Neural progenitor cell (in vitro differentiated cells): ENCODE data around the gene ZNF488. TPM values are rescaled to one million over a fixed set of nuclear protein-coding genes. Genes with fewer than 3 reads are reported as not detected.

ENCODE experiments used
- DNase-seq: peaks from one replicate; pipeline ENCODE4 v3.0.0-alpha.2; 2016; ENCODE audit warnings: low spot score
- H2AFZ ChIP-seq: fragments of 200-600 bp; sonication (generic); replicated peaks from 2 replicates; pipeline ENCODE4 v1.6.1; 2016; ENCODE audit warnings: antibody characterized with exemption
- H3F3A ChIP-seq: fragments of 200-600 bp; sonication (generic); 2 replicates; pipeline ENCODE4 v1.6.1; 2016; ENCODE audit warnings: antibody characterized with exemption, low read depth
- H3K27ac ChIP-seq: fragments of 200-600 bp; sonication (generic); 2 replicates; pipeline ENCODE4 v1.5.1; 2016; ENCODE audit warnings: mild to moderate bottlenecking
- H3K27me3 ChIP-seq: fragments of 200-600 bp; sonication (generic); 2 replicates; pipeline ENCODE4 v1.6.1; 2016; ENCODE audit warnings: mild to moderate bottlenecking, moderate library complexity
- H3K36me3 ChIP-seq: fragments of 200-600 bp; sonication (generic); 2 replicates; pipeline ENCODE4 v1.5.1; 2016
- H3K4me1 ChIP-seq: fragments of 200-600 bp; sonication (generic); 2 replicates; pipeline ENCODE4 v1.6.1; 2016; ENCODE audit warnings: mixed run types
- H3K4me2 ChIP-seq: fragments of 200-600 bp; sonication (generic); 2 replicates; pipeline ENCODE4 v1.6.1; 2016
- H3K4me3 ChIP-seq: fragments of 200-600 bp; sonication (generic); 2 replicates; pipeline ENCODE4 v1.5.1; 2016
- H3K79me2 ChIP-seq: fragments of 200-600 bp; sonication (generic); 2 replicates; pipeline ENCODE4 v1.6.1; 2016; ENCODE audit warnings: low read depth
- H3K9ac ChIP-seq: fragments of 200-600 bp; sonication (generic); 2 replicates; pipeline ENCODE4 v1.6.1; 2016
- H3K9me3 ChIP-seq: fragments of 200-600 bp; sonication (generic); 2 replicates; pipeline ENCODE4 v1.5.1; 2016; ENCODE audit warnings: low read depth
- H4K20me1 ChIP-seq: fragments of 200-600 bp; sonication (generic); 2 replicates; pipeline ENCODE4 v1.6.1; 2016; ENCODE audit warnings: low read depth
- H3K27ac Mint-ChIP-seq: 3 replicates; pipeline ENCODE4 v1.8.0; 2021; ENCODE audit warnings: mixed read lengths
- H3K27me3 Mint-ChIP-seq: 2 replicates; pipeline ENCODE4 v1.8.0; 2022; ENCODE audit warnings: low read depth, mild to moderate bottlenecking, inconsistent platforms, moderate library complexity, mixed read lengths; ENCODE audit not compliant: insufficient read depth
- H3K36me3 Mint-ChIP-seq: 3 replicates; pipeline ENCODE4 v1.8.0; 2021; ENCODE audit warnings: mixed read lengths
- H3K4me1 Mint-ChIP-seq: 3 replicates; pipeline ENCODE4 v1.8.0; 2021; ENCODE audit warnings: mixed read lengths
- H3K4me3 Mint-ChIP-seq: 3 replicates; pipeline ENCODE4 v1.8.0; 2021; ENCODE audit warnings: mild to moderate bottlenecking, moderate library complexity, mixed read lengths
- H3K9me3 Mint-ChIP-seq: 3 replicates; pipeline ENCODE4 v1.8.0; 2020; ENCODE audit warnings: mixed read lengths
- CTCF ChIP-seq: fragments of 200-600 bp; sonication (generic); IDR thresholded peaks from 2 replicates; pipeline ENCODE4 v1.5.1; 2017; ENCODE audit warnings: antibody characterized with exemption, mild to moderate bottlenecking
- EZH2 ChIP-seq: fragments of 200-600 bp; sonication (generic); IDR thresholded peaks from 2 replicates; pipeline ENCODE4 v1.6.1; 2017; ENCODE audit warnings: antibody characterized with exemption, mild to moderate bottlenecking, moderate library complexity
- EZH2phosphoT487 ChIP-seq: fragments of 200-600 bp; sonication (generic); IDR thresholded peaks from 2 replicates; pipeline ENCODE4 v1.6.1; 2017; ENCODE audit warnings: antibody characterized with exemption
- total RNA-seq: library from RNA; depleted of rRNA; stranded (reverse); fragments of >200 nt; gene quantifications from 2 replicates; pipeline ENCODE4 v1.2.3, GENCODE V29; 2015; ENCODE audit warnings: low replicate concordance

Gene ZNF488
- total RNA-seq, 1 donor from 2014 or later: not detected

GRCh38 chr10:47360419-47361040, 23.6 kb downstream of the ZNF488 start:
- TF ChIP-seq CTCF (no peak), EZH2phosphoT487 (no peak), EZH2 (no peak)
- no peak overlapping the region for H3K27ac ChIP-seq

GRCh38 chr10:47359626-47360418, 24.3 kb downstream of the ZNF488 start:
- Mint-ChIP-seq H3K4me3 (no peak overlapping the region), H3K27me3 (no peaks in the 10 kb centered on the region), H3K36me3 (no peaks in the 10 kb centered on the region), H3K27ac (no peak overlapping the region), H3K4me1 (no peaks in the 10 kb centered on the region), H3K9me3 (no peaks in the 10 kb centered on the region)
- TF ChIP-seq EZH2phosphoT487 (no peak), CTCF (no peak), EZH2 (no peak)
- H3K4me2 ChIP-seq: no peak overlapping the region
- H3K4me1 ChIP-seq: no peaks in the 10 kb centered on the region
- no peaks in the 10 kb centered on the region for H3K79me2 ChIP-seq
- DNase-seq: no peak
- H4K20me1 ChIP-seq: no peaks in the 10 kb centered on the region
- no peaks in the 10 kb centered on the region for H3F3A ChIP-seq
- no peak overlapping the region for H3K4me3 ChIP-seq
- no peaks in the 10 kb centered on the region for H3K9me3 ChIP-seq
- no peak overlapping the region for H3K27ac ChIP-seq
- H3K27me3 ChIP-seq: no peaks in the 10 kb centered on the region
- no peak overlapping the region for H2AFZ ChIP-seq
- H3K36me3 ChIP-seq: no peaks in the 10 kb centered on the region
- H3K9ac ChIP-seq: no peak overlapping the region

More at GRCh38 chr10:47360419-47361040, 23.6 kb downstream of the ZNF488 start:
- no peaks in the 10 kb centered on the region for H3K9me3 ChIP-seq
- no peak for DNase-seq
- no peaks in the 10 kb centered on the region for H3K27me3 ChIP-seq
- H3K9me3 Mint-ChIP-seq: no peaks in the 10 kb centered on the region
- no peak overlapping the region for H3K4me3 Mint-ChIP-seq
- no peaks in the 10 kb centered on the region for H3K36me3 Mint-ChIP-seq
- H3K36me3 ChIP-seq: no peaks in the 10 kb centered on the region
- H3K9ac ChIP-seq: no peak overlapping the region
- no peaks in the 10 kb centered on the region for H3K4me1 ChIP-seq
- H3K79me2 ChIP-seq: no peaks in the 10 kb centered on the region
- H3K4me1 Mint-ChIP-seq: no peaks in the 10 kb centered on the region
- H3F3A ChIP-seq: no peaks in the 10 kb centered on the region
- no peak overlapping the region for H2AFZ ChIP-seq
- H3K27ac Mint-ChIP-seq: no peak overlapping the region
- H3K4me3 ChIP-seq: no peak overlapping the region
- no peak overlapping the region for H3K4me2 ChIP-seq
- no peaks in the 10 kb centered on the region for H4K20me1 ChIP-seq
- H3K27me3 Mint-ChIP-seq: no peaks in the 10 kb centered on the region

GRCh38 chr10:47359101-47359500, 25.0 kb downstream of the ZNF488 start:
- Mint-ChIP-seq H3K27me3 (no peaks in the 10 kb centered on the region), H3K4me1 (no peaks in the 10 kb centered on the region), H3K4me3 (no peak overlapping the region), H3K27ac (no peak overlapping the region), H3K36me3 (no peaks in the 10 kb centered on the region), H3K9me3 (no peaks in the 10 kb centered on the region)
- no peak overlapping the region for H3K27ac ChIP-seq
- no peak for TF ChIP-seq CTCF
- TF ChIP-seq EZH2: no peak
- no peak for TF ChIP-seq EZH2phosphoT487
- no peaks in the 10 kb centered on the region for H3K9me3 ChIP-seq
- H3K4me1 ChIP-seq: no peaks in the 10 kb centered on the region
- no peaks in the 10 kb centered on the region for H3K79me2 ChIP-seq
- H4K20me1 ChIP-seq: no peaks in the 10 kb centered on the region
- H3K4me2 ChIP-seq: no peak overlapping the region
- H3K27me3 ChIP-seq: no peaks in the 10 kb centered on the region
- H3K9ac ChIP-seq: no peak overlapping the region
- no peaks in the 10 kb centered on the region for H3K36me3 ChIP-seq
- H3F3A ChIP-seq: no peaks in the 10 kb centered on the region
- H2AFZ ChIP-seq: no peak overlapping the region
- DNase-seq: no peak
- H3K4me3 ChIP-seq: no peak overlapping the region
